Upper lobe of left lung (tissue), 4 donors: ENCODE results near the gene STYK1.
"Not testable (repeated sequence)": the region's sequence is repeated elsewhere in the genome, so short reads cannot be mapped to it uniquely, and the experiment has no call there.

Source experiments
- CTCF ChIP-seq, 6 experiments: fragments of 450-650 bp in 4 of 6; fragments of 200-600 bp in 2 of 6; sonication (generic) in 2 of 6; IDR thresholded peaks; one replicate each; pipeline ENCODE4 v1.5.1; 2016 to 2019; ENCODE audit warnings: antibody characterized with exemption in 6 of 6
- EP300 ChIP-seq, 4 donors: sonication (generic); formaldehyde crosslinking; IDR thresholded peaks; one replicate each; pipeline ENCODE4 v1.5.1; 2017; ENCODE audit warnings: antibody characterized with exemption in 4 of 4, control low read depth in 2 of 4
- POLR2AphosphoS5 ChIP-seq, 2 donors: sonication (generic); formaldehyde crosslinking; IDR thresholded peaks; one replicate each; pipeline ENCODE4 v1.5.1; 2017; ENCODE audit warnings: antibody characterized with exemption in 2 of 2

- not testable (repeated sequence) for TF ChIP-seq CTCF, POLR2AphosphoS5 (IDR thresholded peaks at IDR 0.05)
- TF ChIP-seq EP300 (IDR thresholded peaks at IDR 0.05), result peak in 1 of 4 donors; percentile 80
Measured at GRCh38 chr12:10572021-10572490, 101.8 kb downstream of the STYK1 start.
